Ovary (tissue), 9 donors: Measurements from ENCODE around the gene TAP2. TPM values are rescaled to one million over a fixed set of nuclear protein-coding genes. Genes with fewer than 3 reads are reported as not detected.
A peak's percentile ranks its signal among the peaks of the same experiment; 100 is the strongest.

Source experiments
- DNase-seq, 5 donors: peaks; one replicate each; pipeline ENCODE4 v3.0.0-alpha.2; 2019 to 2020
- H3K27ac ChIP-seq, 2 donors: fragments of 200-600 bp; one replicate each; pipeline versions ENCODE4 v1.5.1 to v1.8.0; 2019 to 2022
- H3K27me3 ChIP-seq: fragments of 200-600 bp; one replicate; pipeline ENCODE4 v1.8.0; 2022
- H3K36me3 ChIP-seq: fragments of 200-600 bp; sonication (generic); one replicate; pipeline ENCODE4 v1.5.1; 2019
- H3K4me1 ChIP-seq: one replicate; pipeline ENCODE4 v1.8.1; 2013; ENCODE audit warnings: mild to moderate bottlenecking, moderate library complexity; ENCODE audit not compliant: insufficient read depth
- H3K4me3 ChIP-seq: fragments of 200-600 bp; sonication (generic); one replicate; pipeline ENCODE4 v1.5.1; 2017
- H3K9me3 ChIP-seq, 2 donors: fragments of 200-600 bp in 1 of 2; sonication (generic) in 1 of 2; one replicate each; pipeline versions ENCODE4 v1.5.1 to v1.8.1; 2013 to 2019; ENCODE audit warnings: mild to moderate bottlenecking in 1 of 2, moderate library complexity in 1 of 2
- CTCF ChIP-seq, 3 donors: fragments of 450-650 bp in 2 of 3; fragments of 200-600 bp in 1 of 3; IDR thresholded peaks; one replicate each; pipeline versions ENCODE4 v1.5.1 to v1.8.0; 2016 to 2022; ENCODE audit warnings: antibody characterized with exemption in 3 of 3, mild to moderate bottlenecking in 1 of 3
- EP300 ChIP-seq: sonication (generic); formaldehyde crosslinking; IDR thresholded peaks from one replicate; pipeline ENCODE4 v1.6.1; 2017; ENCODE audit warnings: antibody characterized with exemption
- POLR2A ChIP-seq: fragments of 450-650 bp; IDR thresholded peaks from one replicate; pipeline ENCODE4 v1.6.1; 2017; ENCODE audit warnings: antibody characterized with exemption, mild to moderate bottlenecking, moderate library complexity
- WGBS, 3 donors: extraction: QIAGEN DNeasy Blood & Tissue Kit in 1 of 3; methylation state at CpG; one replicate each; pipeline versions ENCODE4 v1.1.5 to v1.1.7; 2013 to 2017; 5-methylcytosine and 5-hydroxymethylcytosine counted together
- intact Hi-C, 4 donors: fragments of 100-400 bp; cut with DNase I; formaldehyde crosslinking; loops; one replicate each; pipeline versions ENCODE4 v1.11.0 to v1.15.1; 2022 to 2023
- polyA plus RNA-seq, 2 donors: library from polyadenylated mRNA; stranded (reverse); fragments of 200-250 nt in 1 of 2; fragments of 350-450 nt in 1 of 2; fragmentation: Illumina TruSeq in 1 of 2; extraction: RNeasy Lipid Tissue Mini Kit (QIAGEN cat#74804) in 1 of 2; gene quantifications; one replicate each; pipeline ENCODE4 v1.2.3, GENCODE V29; 2013 to 2014
- total RNA-seq, 7 donors: library from RNA; depleted of rRNA in 2 of 7; stranded (reverse); fragments of >200 nt in 2 of 7; fragmentation: NEBNext Ultra II Directional in 3 of 7; extraction: Animal tissue kit (Norgen Biotek cat#: 25700) in 3 of 7; gene quantifications; one replicate each; pipeline versions ENCODE4 v1.1.0 to v1.2.4, GENCODE V29; 2016 to 2023
- donor health status: DM: no; HTN: no; CAD: no; lungs with moderate emphysema.
- donor health status: DM: no; HTN: no; CAD: no.
- donor health status: Bipolar disorder and iron deficiency.
- donor health status: DM: yes; HTN: yes; CAD: no.
- donor health status: DM: no; HTN: no; CAD: no.
- donor health status: DM: yes; HTN: yes; CAD: no.

Gene TAP2
- total and polyA plus RNA-seq, 9 donors: 8.9 to 23.8 (median 17.9) TPM

- no peaks in the 10 kb centered on the region for H3K36me3 ChIP-seq
Observed at GRCh38 chr6:32843979-32844838, 5.7 kb upstream of the TAP2 start, which contains the start of gene PSMB8. Gene PSMB8 (minus strand): TSS chr6:32844047. CDS start chr6:32843996, 51 bp downstream.

GRCh38 chr6:32843331-32843978 is 4.9 kb upstream of the TAP2 start:
- H3K36me3 ChIP-seq: no peaks in the 10 kb centered on the region
- H3K4me3 ChIP-seq: peak overlapping the region; percentile 73
- intact Hi-C loops: no loop called here
- WGBS, 3 donors: 6 to 7% (median 7%) methylated on average over 28 of the region's 28 CpGs
- H3K27me3 ChIP-seq: no peaks in the 10 kb centered on the region
- H3K9me3 ChIP-seq: no peaks in the 10 kb centered on the region
- TF ChIP-seq CTCF (IDR thresholded peaks at IDR 0.05): no peak
- no peak for TF ChIP-seq POLR2A
- no peak for TF ChIP-seq EP300
- H3K4me1 ChIP-seq: peaks cover 5% of the 10 kb centered on the region
- peak overlapping the region; percentile 91 to 92 for H3K27ac ChIP-seq
- DNase-seq: peak in 2 of 5 donors; percentile 65 to 67

More at GRCh38 chr6:32843979-32844838, 5.7 kb upstream of the TAP2 start, which contains the start of gene PSMB8:
- intact Hi-C loops: no loop called here
- WGBS, 3 donors: 0 to 1% (median 0%) methylated on average over 40 of the region's 40 CpGs
- H3K4me1 ChIP-seq: peaks cover 5% of the 10 kb centered on the region
- peak; percentile 94 to 98 (median 96) for DNase-seq
- TF ChIP-seq POLR2A (peak; percentile 91), EP300 (no peak), CTCF (IDR thresholded peaks at IDR 0.05) (peak; percentile 19 to 39 (median 39))
- peak within 1 kb of the TSS; percentile 91 to 92 for H3K27ac ChIP-seq
- H3K4me3 ChIP-seq: peak within 1 kb of the TSS; percentile 73
- H3K9me3 ChIP-seq: no peaks in the 10 kb centered on the region
- H3K27me3 ChIP-seq: no peaks in the 10 kb centered on the region

GRCh38 chr6:32842690-32843089 is 4.2 kb upstream of the TAP2 start:
- Histone ChIP-seq H3K9me3 (no peaks in the 10 kb centered on the region), H3K4me1 (peaks cover 5% of the 10 kb centered on the region), H3K36me3 (no peaks in the 10 kb centered on the region), H3K4me3 (peak overlapping the region; percentile 73), H3K27ac (no peak overlapping the region), H3K27me3 (no peaks in the 10 kb centered on the region)
- no peak for DNase-seq
- intact Hi-C loops: no loop called here
- TF ChIP-seq POLR2A: no peak
- TF ChIP-seq EP300: no peak
- TF ChIP-seq CTCF (IDR thresholded peaks at IDR 0.05): no peak
- WGBS, 3 donors: 84 to 92% (median 85%) methylated on average over 8 of the region's 8 CpGs

GRCh38 chr6:32842021-32842650 is 3.6 kb upstream of the TAP2 start:
- Histone ChIP-seq H3K36me3 (no peaks in the 10 kb centered on the region), H3K4me3 (no peak overlapping the region), H3K9me3 (no peaks in the 10 kb centered on the region), H3K27me3 (no peaks in the 10 kb centered on the region), H3K4me1 (peaks cover 9% of the 10 kb centered on the region), H3K27ac (no peak overlapping the region)
- 93 to 99% (median 93%) methylated on average over 6 of the region's 6 CpGs for WGBS, 3 donors
- no peak for TF ChIP-seq EP300
- no peak for TF ChIP-seq CTCF (IDR thresholded peaks at IDR 0.05)
- TF ChIP-seq POLR2A: no peak
- intact Hi-C loops: no loop called here
- no peak for DNase-seq
